Measurements from ENCODE around the gene EIPR1.

- TF ChIP-seq EMX1 (CRISPR knock-in tag; IDR thresholded peaks at IDR 0.05) (no peak), CTCF (IDR thresholded peaks at IDR 0.05) (no peak)
Observed at GRCh38 chr2:3354986-3355385, 22.6 kb downstream of the EIPR1 start.
